Nephron (organoid): ENCODE data around the gene TTLL12.
"Not testable (repeated sequence)": the region's sequence is repeated elsewhere in the genome, so short reads cannot be mapped to it uniquely, and the experiment has no call there.

ENCODE experiments used
- H3K27ac Mint-ChIP-seq, 3 experiments: 2 replicates each; pipeline ENCODE4 v1.8.0; 2020; ENCODE audit warnings: mixed read lengths in 3 of 3, mild to moderate bottlenecking in 2 of 3, moderate library complexity in 1 of 3
- H3K27me3 Mint-ChIP-seq: 2 replicates; pipeline ENCODE4 v1.8.0; 2021; ENCODE audit warnings: low read depth, mild to moderate bottlenecking, moderate library complexity, mixed read lengths
- H3K36me3 Mint-ChIP-seq: 2 replicates; pipeline ENCODE4 v1.8.0; 2020; ENCODE audit warnings: low read depth, mixed read lengths
- H3K4me1 Mint-ChIP-seq: 2 replicates; pipeline ENCODE4 v1.8.0; 2020; ENCODE audit warnings: mixed read lengths
- H3K4me3 Mint-ChIP-seq, 3 experiments: 2 replicates each; pipeline ENCODE4 v1.8.0; 2020; ENCODE audit warnings: mild to moderate bottlenecking in 3 of 3, mixed read lengths in 3 of 3, moderate library complexity in 2 of 3
- H3K9me3 Mint-ChIP-seq: 2 replicates; pipeline ENCODE4 v1.8.0; 2020; ENCODE audit warnings: mixed read lengths
- TF ChIP-seq, protein P1 (sequence below), 3 experiments: fragments of 200-600 bp; sonication (generic); IDR thresholded peaks; one replicate each; pipeline ENCODE4 v1.5.0; 2021; ENCODE audit warnings: antibody characterized with exemption in 3 of 3; ENCODE audit not compliant: unreplicated experiment in 3 of 3

The TTLL12 gene

DNA sequence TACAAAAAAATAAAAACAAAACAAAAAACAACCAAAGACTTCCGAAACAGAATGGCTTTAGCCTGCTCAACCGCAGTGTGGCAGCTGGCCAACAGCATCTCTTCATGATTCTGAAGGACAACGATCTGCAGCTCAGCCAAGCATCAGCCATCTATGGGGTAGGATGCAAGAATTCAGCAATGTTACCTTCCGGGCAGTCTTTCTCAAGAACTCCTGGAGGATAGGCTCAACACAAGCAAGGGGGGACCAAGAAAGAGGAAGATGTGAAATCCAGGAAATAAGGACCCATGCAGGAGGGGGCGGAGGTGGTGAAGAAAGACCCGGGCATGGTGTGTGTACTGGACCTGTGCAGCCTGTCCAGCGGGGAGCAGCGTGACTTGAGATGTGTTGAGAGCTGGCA is 39.1 kb downstream of the TTLL12 start:
- Mint-ChIP-seq H3K36me3 (no peaks in the 10 kb centered on the region), H3K27ac (no peak overlapping the region), H3K4me3 (peak overlapping the region; percentile 16 to 37 (median 21)), H3K4me1 (peaks cover 6% of the 10 kb centered on the region), H3K9me3 (no peaks in the 10 kb centered on the region), H3K27me3 (peaks cover under 1% of the 10 kb centered on the region)
- TF ChIP-seq, protein P1, sequence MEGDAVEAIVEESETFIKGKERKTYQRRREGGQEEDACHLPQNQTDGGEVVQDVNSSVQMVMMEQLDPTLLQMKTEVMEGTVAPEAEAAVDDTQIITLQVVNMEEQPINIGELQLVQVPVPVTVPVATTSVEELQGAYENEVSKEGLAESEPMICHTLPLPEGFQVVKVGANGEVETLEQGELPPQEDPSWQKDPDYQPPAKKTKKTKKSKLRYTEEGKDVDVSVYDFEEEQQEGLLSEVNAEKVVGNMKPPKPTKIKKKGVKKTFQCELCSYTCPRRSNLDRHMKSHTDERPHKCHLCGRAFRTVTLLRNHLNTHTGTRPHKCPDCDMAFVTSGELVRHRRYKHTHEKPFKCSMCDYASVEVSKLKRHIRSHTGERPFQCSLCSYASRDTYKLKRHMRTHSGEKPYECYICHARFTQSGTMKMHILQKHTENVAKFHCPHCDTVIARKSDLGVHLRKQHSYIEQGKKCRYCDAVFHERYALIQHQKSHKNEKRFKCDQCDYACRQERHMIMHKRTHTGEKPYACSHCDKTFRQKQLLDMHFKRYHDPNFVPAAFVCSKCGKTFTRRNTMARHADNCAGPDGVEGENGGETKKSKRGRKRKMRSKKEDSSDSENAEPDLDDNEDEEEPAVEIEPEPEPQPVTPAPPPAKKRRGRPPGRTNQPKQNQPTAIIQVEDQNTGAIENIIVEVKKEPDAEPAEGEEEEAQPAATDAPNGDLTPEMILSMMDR (IDR thresholded peaks at IDR 0.05; ENCODE audit: unreplicated experiment in 3 of 3) = no peak

DNA sequence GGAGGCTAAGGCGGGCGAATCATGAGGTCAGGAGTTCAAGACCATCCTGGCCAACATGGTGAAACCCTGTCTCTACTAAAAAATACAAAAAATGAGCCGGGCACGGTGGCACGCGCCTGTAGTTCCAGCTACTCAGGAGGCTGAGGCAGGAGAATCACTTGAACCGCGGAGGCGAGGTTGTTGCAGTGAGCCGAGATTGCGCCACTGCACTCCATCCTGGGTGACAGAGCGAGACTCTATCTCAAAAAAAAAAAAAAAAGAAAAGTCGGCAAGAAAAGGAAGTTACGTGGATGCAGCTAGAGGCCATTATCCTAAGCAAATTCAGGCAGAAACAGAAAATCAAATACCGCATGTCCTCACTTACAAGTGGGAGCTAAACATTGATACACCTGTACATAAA is 40.6 kb downstream of the TTLL12 start:
- H3K4me1 Mint-ChIP-seq, H3K27ac Mint-ChIP-seq, H3K27me3 Mint-ChIP-seq, H3K9me3 Mint-ChIP-seq, H3K36me3 Mint-ChIP-seq, H3K4me3 Mint-ChIP-seq: not testable (repeated sequence)

DNA sequence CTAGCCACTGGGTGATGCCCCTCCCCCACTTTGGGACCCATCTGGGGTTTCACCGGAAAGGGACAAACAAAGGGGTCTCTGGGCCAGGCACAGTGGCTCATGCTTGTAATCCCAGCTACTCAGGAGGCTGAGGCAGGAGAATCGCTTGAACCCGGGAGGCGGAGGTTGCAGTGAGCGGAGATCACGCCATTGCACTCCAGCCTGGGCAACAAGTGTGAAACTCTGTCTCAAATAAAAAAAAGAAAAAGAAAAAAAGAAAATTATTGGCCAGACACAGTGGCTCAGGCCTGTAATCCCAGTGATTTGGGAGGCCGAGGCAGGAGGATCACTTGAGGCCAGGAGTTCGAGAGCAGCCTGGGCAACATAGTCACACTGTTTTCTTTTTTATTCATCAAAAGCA is 41.6 kb downstream of the TTLL12 start:
- not testable (repeated sequence) for H3K4me3 Mint-ChIP-seq, H3K27ac Mint-ChIP-seq, H3K27me3 Mint-ChIP-seq, H3K4me1 Mint-ChIP-seq, H3K9me3 Mint-ChIP-seq, H3K36me3 Mint-ChIP-seq

DNA sequence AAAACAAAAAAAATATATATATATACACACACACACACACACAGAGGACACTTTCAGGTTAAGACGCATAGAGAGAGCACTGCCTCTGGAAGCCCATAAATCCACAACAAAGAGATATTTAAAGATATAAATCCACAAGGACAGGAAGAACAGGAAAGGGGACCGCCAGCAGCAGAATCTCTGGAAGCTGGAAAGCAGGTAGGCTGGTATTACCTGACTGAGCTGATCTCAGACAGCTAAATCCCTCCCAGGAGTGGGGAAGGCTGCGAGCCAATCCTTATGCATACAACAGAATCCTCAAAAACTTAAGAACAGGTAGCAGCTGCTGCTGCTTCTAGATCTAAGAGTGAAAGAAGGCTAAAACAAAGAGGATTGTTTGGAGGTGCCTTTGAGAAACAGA is 42.0 kb downstream of the TTLL12 start:
- H3K27ac Mint-ChIP-seq = peak overlapping the region in 2 of 3 experiments; percentile 15 to 78
- no peaks in the 10 kb centered on the region for H3K4me1 Mint-ChIP-seq
- no peaks in the 10 kb centered on the region for H3K9me3 Mint-ChIP-seq
- no peaks in the 10 kb centered on the region for H3K27me3 Mint-ChIP-seq
- TF ChIP-seq, protein P1 (IDR thresholded peaks at IDR 0.05; ENCODE audit: unreplicated experiment in 3 of 3) = no peak
- H3K4me3 Mint-ChIP-seq = peak overlapping the region; percentile 49 to 84 (median 64)
- H3K36me3 Mint-ChIP-seq = peaks cover 13% of the 10 kb centered on the region

DNA sequence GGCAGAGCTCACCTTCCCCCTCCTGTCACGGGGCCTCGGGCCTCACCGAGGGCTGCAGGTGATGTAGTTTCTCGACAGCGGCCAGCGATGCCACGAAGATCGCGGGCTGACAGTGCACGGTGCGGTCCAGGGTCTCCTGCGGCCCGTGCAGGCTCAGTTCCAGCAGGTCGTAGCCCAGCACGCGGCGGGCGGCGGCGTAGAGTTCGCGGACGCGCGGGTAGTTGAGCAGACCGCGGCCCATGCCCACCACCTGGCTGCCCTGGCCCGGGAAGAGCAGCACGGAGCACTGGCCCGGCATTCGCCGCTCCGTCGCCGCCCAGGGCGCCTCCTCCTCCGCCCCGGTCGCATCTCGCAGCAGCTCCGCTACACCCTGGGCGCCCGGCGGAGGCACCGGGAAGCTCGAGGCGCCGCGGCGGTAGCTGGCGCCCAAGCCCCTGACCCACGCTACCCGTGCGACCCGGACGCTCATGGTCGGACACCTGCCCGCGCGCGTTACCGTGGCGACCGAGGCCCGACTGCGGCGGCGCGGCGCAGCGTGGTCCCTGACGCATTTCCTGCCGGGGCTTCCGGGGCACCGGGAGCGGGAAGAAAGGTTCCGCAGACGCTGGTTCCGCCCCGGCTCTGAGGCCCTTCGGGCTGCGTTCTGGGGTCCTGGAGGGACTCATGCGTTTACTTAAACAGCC is 43.9 kb downstream of the TTLL12 start, which contains the start of gene MCAT:
MCAT (minus strand) TSS at position 519 of the 683 bp plus-strand sequence; CDS start at position 469, 50 bp downstream.
- Mint-ChIP-seq H3K27me3 (no peaks in the 10 kb centered on the region), H3K9me3 (no peaks in the 10 kb centered on the region), H3K4me1 (no peaks in the 10 kb centered on the region), H3K4me3 (peak within 1 kb of the TSS; percentile 89 to 90 (median 89)), H3K36me3 (peaks cover 23% of the 10 kb centered on the region), H3K27ac (peak within 1 kb of the TSS; percentile 75 to 94 (median 85))
- TF ChIP-seq, protein P1 (IDR thresholded peaks at IDR 0.05; ENCODE audit: unreplicated experiment in 3 of 3) = no peak

DNA sequence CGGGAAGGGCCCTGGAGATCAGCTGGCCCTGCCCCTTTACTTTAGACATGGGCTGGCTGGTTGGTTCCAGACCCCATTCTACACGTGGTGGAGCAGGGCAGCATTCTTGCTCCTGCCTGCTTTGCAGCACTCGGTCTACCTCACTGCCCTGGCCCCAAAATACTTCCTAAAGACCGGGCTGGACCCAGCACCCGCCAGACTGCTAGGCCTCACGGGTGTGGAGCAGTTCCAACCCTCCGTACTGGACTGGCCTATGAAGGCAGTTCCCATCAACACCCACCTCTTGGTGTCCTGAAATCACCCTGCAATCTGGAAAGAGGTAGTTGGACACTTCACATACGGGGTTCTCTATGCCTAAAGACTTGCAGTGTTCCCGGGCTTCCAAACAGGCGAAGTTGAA is 50.1 kb downstream of the TTLL12 start:
- Mint-ChIP-seq H3K4me3 (no peak overlapping the region), H3K9me3 (no peaks in the 10 kb centered on the region), H3K4me1 (no peaks in the 10 kb centered on the region), H3K36me3 (peaks cover 52% of the 10 kb centered on the region), H3K27me3 (no peaks in the 10 kb centered on the region), H3K27ac (no peak overlapping the region)
- TF ChIP-seq, protein P1 (IDR thresholded peaks at IDR 0.05; ENCODE audit: unreplicated experiment in 3 of 3) = no peak

DNA sequence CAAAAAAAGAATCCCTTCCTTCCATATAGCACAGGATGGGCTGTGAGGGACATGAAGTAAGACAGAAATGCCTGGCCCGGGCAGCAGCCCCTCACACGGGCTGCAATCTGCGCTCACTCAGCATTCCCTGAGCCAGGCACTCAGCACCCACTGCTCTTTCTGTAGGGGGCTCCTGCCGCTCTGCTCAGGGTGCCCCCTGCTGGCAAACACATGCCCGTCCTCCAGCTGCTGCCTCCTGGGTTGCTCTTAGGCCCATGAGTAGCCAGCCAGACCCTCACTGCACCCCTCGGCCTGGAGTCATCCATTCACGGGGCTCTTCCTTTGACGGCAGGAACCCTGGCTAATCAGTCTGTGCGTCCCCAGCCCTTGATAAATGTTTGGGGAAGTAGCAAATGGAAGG is 50.7 kb downstream of the TTLL12 start:
- Mint-ChIP-seq H3K9me3 (no peaks in the 10 kb centered on the region), H3K4me1 (no peaks in the 10 kb centered on the region), H3K4me3 (no peak overlapping the region), H3K27me3 (no peaks in the 10 kb centered on the region), H3K27ac (no peak overlapping the region), H3K36me3 (peaks cover 52% of the 10 kb centered on the region)
- TF ChIP-seq, protein P1 (IDR thresholded peaks at IDR 0.05; ENCODE audit: unreplicated experiment in 3 of 3) = peak; percentile 47 to 61 (median 47)
